DOHH2 (cell line): ENCODE results near the gene RAB6D.
"Not testable (repeated sequence)": the region's sequence is repeated elsewhere in the genome, so short reads cannot be mapped to it uniquely, and the experiment has no call there.

Source experiments
- H3F3A ChIP-seq: fragments of 200-600 bp; sonication (generic), shearing (Covaris generic); 2 replicates; pipeline ENCODE4 v1.6.0; 2016; ENCODE audit warnings: antibody characterized with exemption, mild to moderate bottlenecking; ENCODE audit not compliant: control insufficient read depth, insufficient read depth
- H3K27ac ChIP-seq: fragments of 200-600 bp; sonication (generic); 2 replicates; pipeline ENCODE4 v1.5.1; 2014; ENCODE audit warnings: low read depth, mild to moderate bottlenecking, low read length, moderate library complexity
- H3K27me3 ChIP-seq: fragments of 200-600 bp; sonication (generic); 2 replicates; pipeline ENCODE4 v1.6.1; 2014; ENCODE audit warnings: mild to moderate bottlenecking, low read length, mixed read lengths; ENCODE audit not compliant: control insufficient read depth
- H3K36me3 ChIP-seq: fragments of 200-600 bp; sonication (generic); 2 replicates; pipeline ENCODE4 v1.6.1; 2014; ENCODE audit warnings: mild to moderate bottlenecking, low read length, moderate library complexity, mixed read lengths; ENCODE audit not compliant: control insufficient read depth
- H3K4me1 ChIP-seq: fragments of 200-600 bp; sonication (generic); 2 replicates; pipeline ENCODE4 v1.6.1; 2014; ENCODE audit warnings: mild to moderate bottlenecking, low read length, mixed read lengths; ENCODE audit not compliant: control insufficient read depth
- H3K4me2 ChIP-seq: fragments of 200-600 bp; sonication (generic); 2 replicates; pipeline ENCODE4 v1.6.0; 2014; ENCODE audit warnings: mild to moderate bottlenecking, low read length, moderate library complexity
- H3K4me3 ChIP-seq: fragments of 200-600 bp; sonication (generic); 2 replicates; pipeline ENCODE4 v1.5.1; 2014; ENCODE audit warnings: mild to moderate bottlenecking, low read length, mixed read lengths
- H3K79me2 ChIP-seq: fragments of 200-600 bp; sonication (generic); 2 replicates; pipeline ENCODE4 v1.6.1; 2014; ENCODE audit warnings: mild to moderate bottlenecking, low read length, mixed read lengths; ENCODE audit not compliant: control insufficient read depth
- H3K9me2 ChIP-seq: fragments of 200-600 bp; sonication (generic); replicated peaks from 2 replicates; pipeline ENCODE4 v1.6.1; 2014; ENCODE audit warnings: mild to moderate bottlenecking, low read length, mixed read lengths; ENCODE audit not compliant: control insufficient read depth
- H3K9me3 ChIP-seq: fragments of 200-600 bp; sonication (generic); 2 replicates; pipeline ENCODE4 v1.6.1; 2014; ENCODE audit warnings: antibody characterized with exemption, low read length, mixed read lengths; ENCODE audit not compliant: control insufficient read depth, insufficient read depth
- H4K20me1 ChIP-seq: fragments of 200-600 bp; sonication (generic); 2 replicates; pipeline ENCODE4 v1.6.0; 2014; ENCODE audit warnings: low read depth, mild to moderate bottlenecking, antibody characterized with exemption, low read length, moderate library complexity; ENCODE audit not compliant: control insufficient read depth, insufficient read depth
- CTCF ChIP-seq: fragments of 200-600 bp; sonication (generic); IDR thresholded peaks from one replicate; pipeline ENCODE4 v1.5.1; 2014; ENCODE audit warnings: antibody characterized with exemption, mild to moderate bottlenecking, low read depth, low read length; ENCODE audit not compliant: poor library complexity, severe bottlenecking
- EZH2phosphoT487 ChIP-seq: fragments of 200-600 bp; sonication (generic); IDR thresholded peaks from 2 replicates; pipeline ENCODE4 v1.6.1; 2017; ENCODE audit warnings: borderline replicate concordance, mild to moderate bottlenecking, antibody characterized with exemption, low read length, moderate library complexity, mixed read lengths

Gene RAB6D

GRCh38 chr2:131349021-131349420 lies 14.9 kb downstream of the RAB6D start:
- H3K27me3 ChIP-seq, result no peaks in the 10 kb centered on the region
- no peaks in the 10 kb centered on the region for H3K9me2 ChIP-seq
- H3K9me3 ChIP-seq, result no peaks in the 10 kb centered on the region
- H3K27ac ChIP-seq, result no peak overlapping the region
- H3K4me2 ChIP-seq, result no peak overlapping the region
- H3K4me1 ChIP-seq, result no peaks in the 10 kb centered on the region
- H3K4me3 ChIP-seq, result no peak overlapping the region
- H3F3A ChIP-seq, result no peaks in the 10 kb centered on the region
- H4K20me1 ChIP-seq, result no peaks in the 10 kb centered on the region
- no peak for TF ChIP-seq EZH2phosphoT487
- TF ChIP-seq CTCF, result no peak
- H3K36me3 ChIP-seq, result no peaks in the 10 kb centered on the region
- no peaks in the 10 kb centered on the region for H3K79me2 ChIP-seq

- not testable (repeated sequence) for H3K4me2 ChIP-seq, H3F3A ChIP-seq, H3K4me3 ChIP-seq, H3K27ac ChIP-seq, H4K20me1 ChIP-seq, H3K36me3 ChIP-seq, H3K79me2 ChIP-seq, H3K27me3 ChIP-seq, H3K9me2 ChIP-seq, H3K9me3 ChIP-seq, H3K4me1 ChIP-seq
These were observed 16.9 kb downstream of the RAB6D start for GRCh38 chr2:131347035-131347434.

GRCh38 chr2:131339307-131339706 lies 24.7 kb downstream of the RAB6D start:
- not testable (repeated sequence) for H3K79me2 ChIP-seq, H3F3A ChIP-seq, H4K20me1 ChIP-seq, H3K27ac ChIP-seq, H3K4me1 ChIP-seq, H3K4me2 ChIP-seq, H3K36me3 ChIP-seq, H3K9me2 ChIP-seq, H3K4me3 ChIP-seq, H3K9me3 ChIP-seq
- peaks cover 11% of the 10 kb centered on the region; the same call in 1 of the 2 replicates for H3K27me3 ChIP-seq

- not testable (repeated sequence) for H4K20me1 ChIP-seq, H3K4me3 ChIP-seq, H3K27ac ChIP-seq, H3K4me2 ChIP-seq, H3F3A ChIP-seq, H3K4me1 ChIP-seq, H3K79me2 ChIP-seq, H3K36me3 ChIP-seq, H3K9me3 ChIP-seq, H3K9me2 ChIP-seq
- H3K27me3 ChIP-seq, result peaks cover 11% of the 10 kb centered on the region; the same call in 1 of the 2 replicates
- TF ChIP-seq CTCF, result peak; percentile 42
These were observed 28.6 kb downstream of the RAB6D start for GRCh38 chr2:131335319-131335718.

GRCh38 chr2:131332709-131333108 lies 31.3 kb downstream of the RAB6D start:
- H3F3A ChIP-seq, H3K36me3 ChIP-seq, H3K9me3 ChIP-seq, H3K27ac ChIP-seq, H3K79me2 ChIP-seq, H3K4me1 ChIP-seq, H3K4me3 ChIP-seq, H3K4me2 ChIP-seq, H3K27me3 ChIP-seq, H4K20me1 ChIP-seq, H3K9me2 ChIP-seq: not testable (repeated sequence)

- H3K4me2 ChIP-seq, H3K36me3 ChIP-seq, H4K20me1 ChIP-seq, H3F3A ChIP-seq, H3K4me3 ChIP-seq, H3K79me2 ChIP-seq, H3K27ac ChIP-seq, H3K9me2 ChIP-seq, H3K4me1 ChIP-seq, H3K27me3 ChIP-seq, H3K9me3 ChIP-seq: not testable (repeated sequence)
These were observed 33.0 kb downstream of the RAB6D start for GRCh38 chr2:131331000-131331399.
